HepG2 (cell line): ENCODE results near the gene MME. TPM values are rescaled to one million over a fixed set of nuclear protein-coding genes. Genes with fewer than 3 reads are reported as not detected.

ENCODE experiments used
- ATAC-seq: fragments of 200-7000 bp; cut with Tn5 transposase; 3 replicates; pipeline ENCODE4 v1.9.1; 2020; ENCODE audit warnings: mild to moderate bottlenecking, moderate library complexity
- BruUV-seq: library from RNA; stranded (reverse); fragments of 400-500 nt; replicated peaks from 2 replicates; lab custom pipeline; 2021; lab: Mats Ljungman, UMichigan
- CTCF ChIA-PET: fragments of 300-600 bp; formaldehyde crosslinking; extraction: SDS; loops from one replicate; lab custom pipeline; 2021; ENCODE audit warnings: low total read pairs, inconsistent platforms, low intra/inter-chr PET ratio; lab: Yijun Ruan, JAX
- POLR2A ChIA-PET: fragments of 350-600 bp; sonication (Branson Sonifier 250); formaldehyde crosslinking; loops from one replicate; lab custom pipeline; 2020; ENCODE audit warnings: antibody characterized with exemption, inconsistent platforms; lab: Yijun Ruan, JAX
- DNase-seq: peaks from one replicate; pipeline ENCODE4 v3.0.0-alpha.2; 2015; ENCODE audit warnings: low spot score
- FAIRE-seq: peaks from 3 replicates; lab custom pipeline; 2011; peaks lifted over from hg19 to GRCh38; lab: Jason Lieb, UNC
- H2AFZ ChIP-seq: one replicate; pipeline ENCODE4 v1.6.1; 2011; ENCODE audit warnings: low read length, inconsistent platforms
- H3K27ac ChIP-seq: fragments of 300-600 bp; 3 replicates; pipeline ENCODE4 v1.8.0; 2011; ENCODE audit warnings: mixed run types, mild to moderate bottlenecking, mixed read lengths, low read length, inconsistent platforms; ENCODE audit not compliant: insufficient read depth; ENCODE audit errors: extremely low read length
- H3K27me3 ChIP-seq, 2 experiments: fragments of 200-600 bp in 1 of 2; 2 replicates in 1 of 2; 3 replicates in 1 of 2; pipeline versions ENCODE4 v1.6.0 to v1.8.0; 2011; ENCODE audit warnings: low read length in 2 of 2, mild to moderate bottlenecking in 2 of 2, moderate library complexity in 2 of 2, inconsistent platforms in 1 of 2; ENCODE audit not compliant: insufficient read depth in 2 of 2, control insufficient read depth in 1 of 2
- H3K36me3 ChIP-seq, 2 experiments: fragments of 200-600 bp in 1 of 2; replicated peaks in 1 of 2; 2 replicates in 1 of 2; 3 replicates in 1 of 2; pipeline versions ENCODE4 v1.5.1 to v1.8.0; 2011; ENCODE audit warnings: low read length in 2 of 2, inconsistent platforms in 1 of 2; ENCODE audit not compliant: insufficient read depth in 2 of 2, control insufficient read depth in 1 of 2
- H3K4me1 ChIP-seq: 2 replicates; pipeline ENCODE4 v1.5.1; 2012; ENCODE audit warnings: low read length, inconsistent platforms; ENCODE audit not compliant: insufficient read depth
- H3K4me2 ChIP-seq: 2 replicates; pipeline ENCODE4 v1.6.0; 2011; ENCODE audit warnings: low read depth, low read length, inconsistent platforms
- H3K4me3 ChIP-seq, 3 experiments: fragments of 200-600 bp in 1 of 3; sonication (generic), shearing (Covaris generic) in 1 of 3; replicated peaks in 1 of 3; 2 replicates each; pipeline ENCODE4 v1.5.1; 2011 to 2016; ENCODE audit warnings: low read length in 3 of 3, inconsistent platforms in 2 of 3, low read depth in 2 of 3, mild to moderate bottlenecking in 2 of 3, control low read depth in 1 of 3, mixed read lengths in 1 of 3; ENCODE audit not compliant: insufficient read depth in 1 of 3
- H3K79me2 ChIP-seq: one replicate; pipeline ENCODE4 v1.6.1; 2011; ENCODE audit warnings: low read length, inconsistent platforms; ENCODE audit not compliant: insufficient read depth
- H3K9ac ChIP-seq: 2 replicates; pipeline ENCODE4 v1.6.0; 2011; ENCODE audit warnings: mild to moderate bottlenecking, low read depth, low read length, inconsistent platforms; ENCODE audit not compliant: insufficient read depth
- H3K9me3 ChIP-seq: 2 replicates; pipeline ENCODE4 v1.5.1; 2012; ENCODE audit warnings: mild to moderate bottlenecking, low read length
- H4K20me1 ChIP-seq: 2 replicates; pipeline ENCODE4 v1.6.0; 2011; ENCODE audit warnings: inconsistent platforms, mild to moderate bottlenecking, low read length, moderate library complexity; ENCODE audit not compliant: insufficient read depth
- AGO2 ChIP-seq: fragments of 200-400 bp; formaldehyde crosslinking; optimal IDR thresholded peaks from 2 replicates; pipeline ENCODE3; 2017; ENCODE audit warnings: mild to moderate bottlenecking, low read depth, low read length, moderate library complexity
- ATRX ChIP-seq: sonication (generic); formaldehyde crosslinking; IDR thresholded peaks from 2 replicates; pipeline ENCODE4 v1.4.0; 2020; ENCODE audit warnings: missing genetic modification reagents, borderline replicate concordance
- BCL3 ChIP-seq: sonication (generic); formaldehyde crosslinking; IDR thresholded peaks from 2 replicates; pipeline ENCODE4 v1.5.1; 2020; ENCODE audit warnings: mild to moderate bottlenecking, missing genetic modification reagents, moderate library complexity
- EHMT2 ChIP-seq: fragments of 200-600 bp; sonication (generic); IDR thresholded peaks from 2 replicates; pipeline ENCODE4 v1.7.0; 2017; ENCODE audit warnings: antibody characterized with exemption, low read depth, low read length, borderline replicate concordance
- HCFC1 ChIP-seq: fragments of 150-350 bp; IDR thresholded peaks from 2 replicates; pipeline ENCODE4 v1.6.1; 2014; ENCODE audit warnings: low read depth, low read length
- KLF9 ChIP-seq: IDR thresholded peaks from 2 replicates; pipeline ENCODE4 v1.6.1; 2016; ENCODE audit warnings: low read depth
- MAFK ChIP-seq, 2 experiments: IDR thresholded peaks in 1 of 2; conservative IDR thresholded peaks in 1 of 2; 2 replicates each; pipeline ENCODE4 v1.6.1; 2011; ENCODE audit warnings: improper control_type of control experiment in 2 of 2, low read length in 2 of 2
- NFE2 ChIP-seq: sonication (generic); formaldehyde crosslinking; IDR thresholded peaks from 2 replicates; pipeline ENCODE4 v1.4.0; 2020; ENCODE audit warnings: missing genetic modification reagents
- WGBS: methylation state at CpG from one replicate; pipeline ENCODE4 v1.1.6; 2017; ENCODE audit warnings: low lambda C conversion rate; 5-methylcytosine and 5-hydroxymethylcytosine counted together
- in situ Hi-C: cut with HindIII; loops from 2 replicates; pipeline ENCODE4 v1.10.0; 2017; ENCODE audit warnings: low pct_unique_long_range_greater_than_20kb; ENCODE audit not compliant: extremely low pct_ligation_motif_present
- intact Hi-C: fragments of 100-400 bp; cut with micrococcal nuclease; formaldehyde crosslinking; loops from one replicate; pipeline ENCODE4 v1.10.0; 2022; ENCODE audit not compliant: unreplicated experiment
- polyA plus RNA-seq, 8 experiments: library from polyadenylated mRNA; depleted of rRNA in 3 of 8; stranded (reverse) in 7 of 8; unstranded in 1 of 8; fragments of >200 nt; fragmentation: Illumina TruSeq in 4 of 8; extraction: Trizol in 4 of 8; gene quantifications; 2 replicates each; pipeline versions ENCODE4 v1.2.1 to v1.2.3, GENCODE V29; 2011 to 2016; ENCODE audit warnings: low read depth in 4 of 8, missing spikeins in 1 of 8, mixed read lengths in 1 of 8; ENCODE audit not compliant: insufficient read depth in 1 of 8
- total RNA-seq, 5 experiments: library from RNA; depleted of rRNA; stranded (reverse); fragments of >200 nt; fragmentation: Illumina TruSeq; extraction: Trizol; gene quantifications; 2 replicates each; pipeline ENCODE4 v1.2.3, GENCODE V29; 2016; ENCODE audit warnings: low read depth in 1 of 5
- TF ChIP-seq, protein P1 (sequence below): sonication (generic); formaldehyde crosslinking; IDR thresholded peaks from 2 replicates; pipeline ENCODE4 v1.8.0; 2022; ENCODE audit warnings: mild to moderate bottlenecking, missing genetic modification reagents, moderate library complexity
- TF ChIP-seq, protein P2 (sequence below): sonication (generic); formaldehyde crosslinking; IDR thresholded peaks from 2 replicates; pipeline ENCODE4 v1.9.0; 2021; ENCODE audit warnings: missing genetic modification reagents, borderline replicate concordance
- TF ChIP-seq, protein P3 (sequence below): sonication (generic); formaldehyde crosslinking; IDR thresholded peaks from 2 replicates; pipeline ENCODE4 v1.4.0; 2020; ENCODE audit warnings: missing genetic modification reagents, borderline replicate concordance
- TF ChIP-seq, protein P4 (sequence below): sonication (generic); formaldehyde crosslinking; conservative IDR thresholded peaks from 2 replicates; pipeline ENCODE4 v1.4.0; 2020; ENCODE audit warnings: missing genetic modification reagents

MME gene
- total and polyA plus RNA-seq, 2 of the 13 experiments (the other 11 are each of a cell fraction or from before 2014, with no cell fraction given): not detected

- Histone ChIP-seq H3K9me3 (no peaks in the 10 kb centered on the region), H3K27ac (no peak overlapping the region), H3K4me2 (no peak overlapping the region), H3K79me2 (no peaks in the 10 kb centered on the region), H3K4me1 (no peaks in the 10 kb centered on the region), H2AFZ (no peak overlapping the region), H3K27me3 (no peaks in the 10 kb centered on the region), H3K9ac (no peak overlapping the region), H3K4me3 (no peak overlapping the region), H4K20me1 (no peaks in the 10 kb centered on the region), H3K36me3 (no peaks in the 10 kb centered on the region)
- intact Hi-C loops: no loop called here
- 4% methylated on average over 1 of the region's 1 CpG for WGBS
- TF ChIP-seq, protein P1, sequence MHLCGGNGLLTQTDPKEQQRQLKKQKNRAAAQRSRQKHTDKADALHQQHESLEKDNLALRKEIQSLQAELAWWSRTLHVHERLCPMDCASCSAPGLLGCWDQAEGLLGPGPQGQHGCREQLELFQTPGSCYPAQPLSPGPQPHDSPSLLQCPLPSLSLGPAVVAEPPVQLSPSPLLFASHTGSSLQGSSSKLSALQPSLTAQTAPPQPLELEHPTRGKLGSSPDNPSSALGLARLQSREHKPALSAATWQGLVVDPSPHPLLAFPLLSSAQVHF (CRISPR knock-in tag): no peak
- TF ChIP-seq HCFC1 (no peak), KLF9 (CRISPR knock-in tag) (no peak), EHMT2 (no peak), NFE2 (CRISPR knock-in tag) (no peak), MAFK (conservative IDR thresholded peaks at IDR 0.05 in 1 of 2, IDR thresholded peaks at IDR 0.05 in 1 of 2; ENCODE audit: low read length in 2 of 2) (no peak), AGO2 (no peak), BCL3 (no peak), ATRX (CRISPR knock-in tag) (no peak)
- TF ChIP-seq, protein P2, sequence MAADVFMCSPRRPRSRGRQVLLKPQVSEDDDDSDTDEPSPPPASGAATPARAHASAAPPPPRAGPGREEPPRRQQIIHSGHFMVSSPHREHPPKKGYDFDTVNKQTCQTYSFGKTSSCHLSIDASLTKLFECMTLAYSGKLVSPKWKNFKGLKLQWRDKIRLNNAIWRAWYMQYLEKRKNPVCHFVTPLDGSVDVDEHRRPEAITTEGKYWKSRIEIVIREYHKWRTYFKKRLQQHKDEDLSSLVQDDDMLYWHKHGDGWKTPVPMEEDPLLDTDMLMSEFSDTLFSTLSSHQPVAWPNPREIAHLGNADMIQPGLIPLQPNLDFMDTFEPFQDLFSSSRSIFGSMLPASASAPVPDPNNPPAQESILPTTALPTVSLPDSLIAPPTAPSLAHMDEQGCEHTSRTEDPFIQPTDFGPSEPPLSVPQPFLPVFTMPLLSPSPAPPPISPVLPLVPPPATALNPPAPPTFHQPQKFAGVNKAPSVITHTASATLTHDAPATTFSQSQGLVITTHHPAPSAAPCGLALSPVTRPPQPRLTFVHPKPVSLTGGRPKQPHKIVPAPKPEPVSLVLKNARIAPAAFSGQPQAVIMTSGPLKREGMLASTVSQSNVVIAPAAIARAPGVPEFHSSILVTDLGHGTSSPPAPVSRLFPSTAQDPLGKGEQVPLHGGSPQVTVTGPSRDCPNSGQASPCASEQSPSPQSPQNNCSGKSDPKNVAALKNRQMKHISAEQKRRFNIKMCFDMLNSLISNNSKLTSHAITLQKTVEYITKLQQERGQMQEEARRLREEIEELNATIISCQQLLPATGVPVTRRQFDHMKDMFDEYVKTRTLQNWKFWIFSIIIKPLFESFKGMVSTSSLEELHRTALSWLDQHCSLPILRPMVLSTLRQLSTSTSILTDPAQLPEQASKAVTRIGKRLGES: no peak
- TF ChIP-seq, protein P3, sequence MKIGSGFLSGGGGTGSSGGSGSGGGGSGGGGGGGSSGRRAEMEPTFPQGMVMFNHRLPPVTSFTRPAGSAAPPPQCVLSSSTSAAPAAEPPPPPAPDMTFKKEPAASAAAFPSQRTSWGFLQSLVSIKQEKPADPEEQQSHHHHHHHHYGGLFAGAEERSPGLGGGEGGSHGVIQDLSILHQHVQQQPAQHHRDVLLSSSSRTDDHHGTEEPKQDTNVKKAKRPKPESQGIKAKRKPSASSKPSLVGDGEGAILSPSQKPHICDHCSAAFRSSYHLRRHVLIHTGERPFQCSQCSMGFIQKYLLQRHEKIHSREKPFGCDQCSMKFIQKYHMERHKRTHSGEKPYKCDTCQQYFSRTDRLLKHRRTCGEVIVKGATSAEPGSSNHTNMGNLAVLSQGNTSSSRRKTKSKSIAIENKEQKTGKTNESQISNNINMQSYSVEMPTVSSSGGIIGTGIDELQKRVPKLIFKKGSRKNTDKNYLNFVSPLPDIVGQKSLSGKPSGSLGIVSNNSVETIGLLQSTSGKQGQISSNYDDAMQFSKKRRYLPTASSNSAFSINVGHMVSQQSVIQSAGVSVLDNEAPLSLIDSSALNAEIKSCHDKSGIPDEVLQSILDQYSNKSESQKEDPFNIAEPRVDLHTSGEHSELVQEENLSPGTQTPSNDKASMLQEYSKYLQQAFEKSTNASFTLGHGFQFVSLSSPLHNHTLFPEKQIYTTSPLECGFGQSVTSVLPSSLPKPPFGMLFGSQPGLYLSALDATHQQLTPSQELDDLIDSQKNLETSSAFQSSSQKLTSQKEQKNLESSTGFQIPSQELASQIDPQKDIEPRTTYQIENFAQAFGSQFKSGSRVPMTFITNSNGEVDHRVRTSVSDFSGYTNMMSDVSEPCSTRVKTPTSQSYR (CRISPR knock-in tag): no peak
- TF ChIP-seq, protein P4, sequence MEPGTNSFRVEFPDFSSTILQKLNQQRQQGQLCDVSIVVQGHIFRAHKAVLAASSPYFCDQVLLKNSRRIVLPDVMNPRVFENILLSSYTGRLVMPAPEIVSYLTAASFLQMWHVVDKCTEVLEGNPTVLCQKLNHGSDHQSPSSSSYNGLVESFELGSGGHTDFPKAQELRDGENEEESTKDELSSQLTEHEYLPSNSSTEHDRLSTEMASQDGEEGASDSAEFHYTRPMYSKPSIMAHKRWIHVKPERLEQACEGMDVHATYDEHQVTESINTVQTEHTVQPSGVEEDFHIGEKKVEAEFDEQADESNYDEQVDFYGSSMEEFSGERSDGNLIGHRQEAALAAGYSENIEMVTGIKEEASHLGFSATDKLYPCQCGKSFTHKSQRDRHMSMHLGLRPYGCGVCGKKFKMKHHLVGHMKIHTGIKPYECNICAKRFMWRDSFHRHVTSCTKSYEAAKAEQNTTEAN (CRISPR knock-in tag): no peak
- ChIA-PET POLR2A (no interaction called here), CTCF (no interaction called here)
- DNase-seq: no peak
- FAIRE-seq: no peak
- in situ Hi-C loops: no loop called here
- no TSS peak for BruUV-seq
- ATAC-seq: no peak
Measured at GRCh38 chr3:155184011-155184410, 103.9 kb downstream of the MME start.
